D341Med (cell line): Measurements from ENCODE around the gene TRIP10.
A peak's percentile ranks its signal among the peaks of the same experiment; 100 is the strongest.

ENCODE experiments used
- DNase-seq: peaks from one replicate; pipeline ENCODE4 v3.0.0; 2012; ENCODE audit warnings: low spot score

The TRIP10 gene

GRCh38 chr19:6711605-6712004 lies 27.9 kb upstream of the TRIP10 start:
- peak; percentile 41 for DNase-seq

- DNase-seq = peak; percentile 22
These were observed 27.2 kb upstream of the TRIP10 start for GRCh38 chr19:6712231-6712630.

- peak; percentile 21 for DNase-seq
These were observed 26.5 kb upstream of the TRIP10 start for GRCh38 chr19:6712692-6713670.

DNA sequence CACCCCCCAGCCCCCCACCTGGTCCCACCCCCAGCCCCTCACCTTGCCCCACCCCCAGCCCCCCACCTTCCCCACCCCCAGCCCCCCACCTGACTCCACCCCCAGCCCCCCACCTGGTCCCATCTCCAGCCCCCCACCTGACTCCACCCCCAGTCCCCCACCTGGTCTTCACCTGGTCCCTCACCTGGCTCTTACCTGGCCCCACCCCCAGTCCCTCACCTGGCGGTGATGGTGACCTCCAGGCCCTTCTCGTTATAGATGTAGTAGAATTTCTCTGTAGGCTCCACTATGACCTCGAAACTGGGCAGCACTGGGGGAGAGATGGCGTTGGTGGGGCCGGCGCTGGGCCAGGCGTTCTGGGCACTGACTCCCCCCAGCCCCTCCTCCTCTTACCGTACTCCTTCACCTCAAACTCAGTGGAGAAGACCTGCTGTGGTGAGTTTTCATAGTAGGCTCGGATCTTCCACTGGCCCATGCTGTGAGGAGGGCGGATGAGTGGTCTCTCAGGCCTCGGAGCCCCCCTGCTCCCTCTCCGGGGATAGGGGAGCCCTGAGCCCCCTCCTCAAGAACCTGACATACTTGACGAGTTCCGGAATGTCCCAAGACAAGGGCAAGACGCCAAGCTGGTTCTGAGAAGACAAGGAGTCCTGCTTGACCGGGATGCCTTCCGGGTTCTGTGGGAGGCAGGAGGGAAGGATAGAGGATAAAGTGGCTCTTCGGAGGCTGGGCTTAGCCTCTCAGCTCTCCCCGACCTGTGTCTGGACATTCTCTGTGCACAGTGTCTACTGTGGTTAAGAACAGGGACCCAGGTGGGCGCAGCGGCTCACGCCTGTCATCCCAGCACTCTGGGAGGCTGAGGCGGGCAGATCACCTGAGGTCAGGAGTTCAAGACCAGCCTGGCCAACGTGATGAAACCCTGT lies 25.4 kb upstream of the TRIP10 start:
- peak; percentile 17 for DNase-seq

DNA sequence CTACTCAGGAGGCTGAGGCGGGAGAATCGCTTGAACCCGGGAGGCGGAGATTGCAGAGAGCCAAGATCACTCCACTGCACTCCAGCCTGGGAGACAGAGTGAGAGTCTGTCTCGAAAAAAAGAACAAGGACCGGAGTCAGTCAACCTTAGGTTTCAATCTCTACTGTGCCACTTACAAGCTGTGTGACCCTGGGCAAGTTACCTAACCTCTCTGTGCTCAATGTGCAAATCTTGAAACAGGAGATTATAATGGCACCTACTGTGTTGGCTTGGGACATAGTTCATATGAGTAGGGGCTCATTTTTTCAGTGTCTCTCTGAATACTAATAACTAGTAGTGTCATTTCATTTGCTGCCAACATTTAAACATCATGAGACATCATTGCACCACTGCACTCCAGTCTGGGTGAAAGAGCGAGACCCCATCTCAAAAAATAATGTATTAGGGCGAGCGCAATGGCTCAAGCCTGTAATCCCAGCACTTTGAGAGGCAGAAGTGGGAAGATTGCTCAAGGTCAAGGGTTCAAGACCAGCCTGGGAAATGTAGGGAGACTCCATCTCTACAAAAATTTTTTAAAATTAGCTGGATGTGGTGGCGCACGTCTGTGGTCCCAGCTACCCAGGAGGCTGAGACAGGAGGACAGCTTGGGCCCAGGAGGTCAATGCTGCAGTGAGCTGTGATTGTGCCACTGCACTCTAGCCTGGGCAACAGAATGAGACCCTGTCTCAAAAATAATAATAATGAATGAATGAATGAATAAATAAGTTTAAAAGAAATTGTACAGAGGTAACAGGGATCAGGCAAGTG lies 24.5 kb upstream of the TRIP10 start:
- no peak for DNase-seq

DNA sequence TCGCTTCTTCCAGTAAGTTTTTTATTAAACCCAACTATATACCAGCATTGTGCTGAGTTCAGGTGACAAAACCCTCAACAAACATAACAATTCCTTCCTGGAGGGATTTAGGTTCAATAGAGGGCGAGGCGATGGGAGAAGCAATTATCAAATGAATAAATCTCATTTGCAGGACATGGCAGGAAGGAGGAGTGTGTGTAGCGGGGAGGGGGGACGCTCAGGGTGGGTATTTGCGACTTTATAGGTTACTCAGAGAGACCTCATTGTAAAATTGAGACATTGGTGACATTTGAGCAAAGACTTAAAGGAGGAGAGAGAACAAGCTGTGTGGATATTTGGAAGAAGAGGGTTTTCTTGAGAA lies 22.9 kb upstream of the TRIP10 start:
- DNase-seq = no peak

DNA sequence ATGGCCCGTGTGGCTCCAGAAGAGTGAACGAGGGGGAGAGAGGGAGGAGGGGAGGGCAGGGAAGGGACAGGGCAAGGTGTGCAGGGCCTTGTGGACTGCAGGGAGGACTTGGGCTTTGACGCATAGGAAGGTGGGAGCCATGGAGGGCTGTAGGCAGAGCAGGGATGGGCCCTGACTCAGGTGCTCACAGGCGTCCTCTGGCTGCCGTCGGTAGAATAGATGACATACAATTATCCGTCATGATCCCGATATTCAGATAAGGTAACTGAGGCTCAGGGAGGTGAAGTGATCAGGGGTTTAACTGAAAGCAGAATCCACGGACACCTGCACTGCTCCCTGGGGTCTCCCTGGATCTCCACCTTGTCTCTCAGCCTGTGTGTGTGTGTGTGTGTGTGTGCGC lies 22.4 kb upstream of the TRIP10 start:
- no peak for DNase-seq

- DNase-seq = no peak
These were observed 22.0 kb upstream of the TRIP10 start for GRCh38 chr19:6717441-6717971.

GRCh38 chr19:6718111-6718740 lies 21.3 kb upstream of the TRIP10 start:
- no peak for DNase-seq

DNA sequence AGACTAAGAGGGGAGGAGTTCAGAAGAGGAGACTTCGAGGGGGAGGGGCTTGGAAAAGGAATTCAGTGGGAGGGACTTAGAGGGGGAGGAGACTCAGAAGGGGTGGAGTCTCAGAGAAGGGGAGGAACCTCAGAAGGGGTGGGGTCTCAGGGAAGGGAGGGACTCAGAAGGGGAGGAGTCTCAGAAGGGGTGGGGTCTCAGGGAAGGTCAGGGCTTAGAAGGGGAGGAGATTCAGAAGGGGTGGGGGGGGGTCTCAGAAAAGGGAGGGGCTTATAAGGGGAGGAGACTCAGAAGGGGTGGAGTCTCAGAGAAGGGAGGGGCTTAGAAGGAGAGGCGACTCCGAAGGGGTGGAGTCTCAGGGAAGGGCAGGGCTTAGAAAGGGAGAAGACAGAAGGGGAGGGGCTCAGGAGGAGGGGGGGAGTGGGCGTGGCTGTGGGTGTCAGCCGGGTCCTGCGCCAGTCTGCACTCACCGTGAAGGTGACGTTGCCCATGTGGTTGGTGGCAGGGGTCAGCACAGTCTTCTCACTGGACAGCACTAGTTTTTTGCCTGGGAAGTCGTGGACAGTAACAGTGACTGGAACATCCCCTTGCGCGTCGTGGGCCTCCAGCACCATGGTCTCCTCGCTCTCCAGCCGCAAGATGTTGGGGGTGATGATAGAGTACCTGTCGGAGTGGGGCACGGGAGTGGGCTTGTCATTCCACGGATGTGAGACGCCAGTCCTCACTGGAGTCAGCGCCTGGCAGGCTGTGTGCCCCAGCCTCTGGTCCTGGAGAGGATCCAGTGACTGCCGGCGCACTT lies 20.5 kb upstream of the TRIP10 start:
- peak; percentile 68 for DNase-seq

DNA sequence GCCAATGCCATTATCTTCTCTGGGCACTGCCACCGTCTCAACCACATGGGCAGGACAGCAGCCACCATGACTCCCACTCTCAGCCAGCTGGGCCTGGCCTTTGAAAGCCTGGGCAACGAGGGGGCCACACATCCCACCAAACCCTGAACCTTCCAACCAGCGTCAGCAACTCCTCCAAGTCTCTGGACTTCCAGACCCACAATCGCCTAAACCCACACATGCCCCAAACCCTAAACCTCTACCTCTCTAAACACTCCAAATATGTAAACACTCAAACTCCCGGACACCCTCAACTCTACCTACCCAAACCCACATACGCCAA lies 20.0 kb upstream of the TRIP10 start:
- no peak for DNase-seq

DNA sequence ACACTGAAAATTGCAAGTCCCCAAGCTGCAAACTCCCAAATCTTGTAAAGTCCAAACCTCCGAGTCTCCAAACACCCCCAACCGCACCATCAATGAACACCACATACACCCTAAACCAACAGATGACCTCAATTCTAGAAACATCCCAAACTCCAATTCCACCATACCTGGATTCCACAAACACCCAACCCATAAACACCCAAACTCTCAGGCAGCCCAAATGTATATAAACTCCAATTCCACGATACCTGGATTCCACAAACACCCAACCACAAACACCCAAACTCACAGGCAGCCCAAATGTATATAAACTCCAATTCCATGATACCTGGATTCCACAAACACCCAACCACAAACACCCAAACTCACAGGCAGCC lies 19.5 kb upstream of the TRIP10 start:
- no peak for DNase-seq

DNA sequence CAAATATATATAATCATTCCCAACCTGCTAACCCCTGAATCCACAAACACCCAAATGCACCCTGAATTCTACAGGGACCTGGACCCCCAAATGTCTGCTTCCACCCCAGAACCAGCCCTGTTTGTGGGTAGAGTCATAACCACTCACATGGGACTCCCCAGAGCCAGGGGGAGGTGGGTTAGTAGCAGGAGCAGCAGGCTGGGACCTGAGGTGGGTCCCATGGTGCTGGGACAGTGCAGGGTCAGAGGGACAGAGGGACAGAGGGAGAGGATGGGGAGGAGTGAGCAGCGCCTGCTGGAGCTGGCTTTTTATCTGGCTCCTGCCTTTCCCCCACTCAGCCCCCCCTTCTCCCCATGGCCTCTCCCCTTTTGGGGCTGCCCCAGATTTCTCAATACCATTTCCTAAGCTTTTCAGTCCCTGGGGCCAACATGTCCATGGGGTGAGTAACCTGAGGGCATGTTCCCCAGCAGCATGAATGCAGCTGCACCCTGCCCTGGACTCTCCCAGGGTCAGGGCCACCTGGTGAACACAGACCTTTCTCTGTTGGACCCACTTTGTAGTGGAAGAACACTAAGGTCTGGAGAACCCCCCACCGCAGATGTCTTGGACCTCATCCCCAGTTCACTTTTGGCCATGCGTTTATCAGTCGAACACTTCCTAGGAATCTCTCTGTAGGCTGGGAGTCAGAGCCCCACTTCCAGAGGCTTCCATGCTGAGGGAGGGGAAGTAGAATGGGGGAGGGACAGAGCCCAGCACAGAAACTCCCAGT lies 18.9 kb upstream of the TRIP10 start, which contains the start of gene C3:
TSS of gene C3 (minus strand) at position 282 of the 769 bp plus-strand sequence. CDS start at position 221, 61 bp downstream.
- DNase-seq = no peak

- DNase-seq = no peak
These were observed 18.4 kb upstream of the TRIP10 start for GRCh38 chr19:6721138-6721474.

DNA sequence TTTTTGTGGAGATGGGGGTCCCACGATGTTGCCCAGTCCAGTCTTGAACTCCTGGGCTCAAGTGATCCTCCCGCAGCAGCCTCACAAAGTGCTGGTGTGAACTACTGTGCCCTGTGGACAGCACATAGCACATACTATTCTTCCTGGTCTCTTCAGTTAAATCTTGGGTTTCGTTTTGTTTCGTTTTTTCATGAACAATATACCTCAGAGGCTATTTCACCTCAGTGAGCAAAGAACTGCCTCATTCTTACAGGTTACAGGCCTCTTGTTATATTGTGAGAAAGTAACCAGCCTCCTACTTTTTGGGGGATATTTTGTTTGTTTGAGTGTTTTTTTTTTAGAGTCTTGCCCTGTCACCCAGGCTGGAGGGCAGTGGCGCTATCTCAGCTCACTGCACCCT lies 17.7 kb upstream of the TRIP10 start:
- no peak for DNase-seq

- DNase-seq = peak; percentile 9
These were observed 16.3 kb upstream of the TRIP10 start for GRCh38 chr19:6723108-6723618.

DNA sequence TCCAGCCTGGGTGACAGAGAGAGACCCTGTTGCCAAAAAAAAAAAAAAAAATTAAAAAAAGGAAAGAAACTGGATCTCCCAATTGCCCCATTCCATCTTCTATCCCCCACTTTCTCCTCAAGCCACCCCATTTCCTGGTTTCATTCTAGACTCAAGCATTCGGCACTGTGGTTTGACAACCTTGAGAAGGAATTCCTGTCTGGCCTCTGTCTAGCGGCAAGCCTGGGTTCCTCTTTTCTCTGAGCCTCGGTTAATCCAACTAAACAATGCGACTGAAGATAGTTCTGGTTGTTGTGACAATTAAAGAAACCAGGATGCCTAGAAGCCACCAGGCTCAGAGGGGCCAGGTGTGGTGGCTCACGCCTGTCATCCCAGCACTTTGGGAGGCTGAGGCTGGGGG lies 15.7 kb upstream of the TRIP10 start:
- DNase-seq = no peak

DNA sequence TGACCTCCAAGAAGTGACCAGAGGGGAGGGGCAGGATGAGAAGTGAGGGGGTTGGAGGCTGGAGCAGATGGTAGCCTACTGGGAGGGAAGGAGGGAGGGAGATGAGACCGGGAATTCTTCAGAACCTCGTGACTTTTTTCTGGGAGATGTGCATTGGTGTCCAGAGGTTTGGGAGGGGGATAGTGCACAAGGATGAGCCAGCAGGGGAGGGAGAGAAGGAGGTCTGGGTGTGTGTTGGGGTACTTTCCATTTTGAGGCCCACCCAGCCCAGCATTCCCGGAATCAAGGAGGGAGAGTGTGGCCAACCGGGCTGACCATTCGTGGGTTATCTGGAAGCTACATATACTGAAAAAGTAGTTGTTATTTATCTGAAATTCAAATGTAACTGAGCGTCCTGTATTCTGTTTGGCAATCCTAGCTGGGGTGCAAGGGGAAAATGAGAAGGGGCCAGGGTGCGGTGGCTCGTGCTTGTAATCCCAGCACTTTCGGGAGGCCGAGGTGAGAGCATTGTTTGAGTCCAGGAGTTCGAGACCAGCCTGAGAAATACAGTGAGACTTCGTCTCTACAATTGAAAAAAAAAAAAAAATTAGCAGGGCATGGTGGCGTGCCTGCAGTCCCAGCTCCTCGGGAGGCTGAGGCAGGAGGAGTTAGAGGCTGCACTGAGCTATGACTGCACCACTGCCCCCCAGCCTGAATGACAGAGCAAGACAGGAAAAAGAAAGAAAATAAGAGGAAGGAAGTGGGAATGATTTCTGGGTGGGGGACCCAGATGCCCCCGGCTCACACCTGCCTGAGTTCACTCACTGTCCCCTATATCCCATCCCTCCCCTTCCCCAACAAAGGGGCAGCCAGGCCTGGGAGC lies 14.6 kb upstream of the TRIP10 start:
- DNase-seq = peak; percentile 18
